ENCODE measurements around the gene LGALS3. TPM values are rescaled to one million over a fixed set of nuclear protein-coding genes. Genes with fewer than 3 reads are reported as not detected.
A peak's percentile ranks its signal among the peaks of the same experiment; 100 is the strongest.

The LGALS3 gene
- total and polyA plus RNA-seq, 3 donors from 2014 or later: 169 to 274 (median 224) TPM

- Histone ChIP-seq H3K9me3 (no peaks in the 10 kb centered on the region), H3K27me3 (no peaks in the 10 kb centered on the region), H3K4me1 (peaks cover 32% of the 10 kb centered on the region), H3K4me3 (no peak overlapping the region), H3K27ac (peak overlapping the region in 1 of 2 donors; percentile 53), H3K36me3 (ENCODE audit: low read depth, missing control alignments) (no peaks in the 10 kb centered on the region)
- 88 to 93% methylated on average over 1 of the region's 1 CpG for WGBS, 2 donors
- intact Hi-C loops (cut with DNase I; ENCODE audit: low total_unique reads): no loop called here
- DNase-seq: no peak
- no peak for TF ChIP-seq POLR2A (IDR thresholded peaks at IDR 0.05)
- TF ChIP-seq CTCF (IDR thresholded peaks at IDR 0.05): no peak
Observed at GRCh38 chr14:55098561-55098898, 30.5 kb upstream of the LGALS3 start.

- WGBS, 2 donors: 53 to 56% methylated on average over 2 of the region's 2 CpGs
- peak overlapping the region in 1 of 2 donors; percentile 53 for H3K27ac ChIP-seq
- H3K4me1 ChIP-seq: peaks cover 38% of the 10 kb centered on the region
- no peaks in the 10 kb centered on the region for H3K9me3 ChIP-seq
- no peaks in the 10 kb centered on the region for H3K27me3 ChIP-seq
- DNase-seq: no peak
- no peak overlapping the region for H3K4me3 ChIP-seq
- intact Hi-C loops (cut with DNase I; ENCODE audit: low total_unique reads): no loop called here
- TF ChIP-seq POLR2A (IDR thresholded peaks at IDR 0.05): no peak
- TF ChIP-seq CTCF (IDR thresholded peaks at IDR 0.05): no peak
- H3K36me3 ChIP-seq (ENCODE audit: low read depth, missing control alignments): no peaks in the 10 kb centered on the region
Observed at GRCh38 chr14:55099756-55100155, 29.3 kb upstream of the LGALS3 start.

GRCh38 chr14:55101698-55102097 is 27.4 kb upstream of the LGALS3 start:
- no peaks in the 10 kb centered on the region for H3K9me3 ChIP-seq
- peak overlapping the region; percentile 87 to 97 for H3K27ac ChIP-seq
- no peaks in the 10 kb centered on the region for H3K36me3 ChIP-seq (ENCODE audit: low read depth, missing control alignments)
- DNase-seq: no peak
- WGBS, 2 donors: 88 to 93% methylated on average over 5 of the region's 5 CpGs
- intact Hi-C loops (cut with DNase I; ENCODE audit: low total_unique reads): no loop called here
- no peak overlapping the region for H3K4me3 ChIP-seq
- no peak for TF ChIP-seq POLR2A (IDR thresholded peaks at IDR 0.05)
- TF ChIP-seq CTCF (IDR thresholded peaks at IDR 0.05): no peak
- no peaks in the 10 kb centered on the region for H3K27me3 ChIP-seq
- H3K4me1 ChIP-seq: peaks cover 42% of the 10 kb centered on the region

- Histone ChIP-seq H3K4me1 (peaks cover 46% of the 10 kb centered on the region), H3K9me3 (no peaks in the 10 kb centered on the region), H3K36me3 (ENCODE audit: low read depth, missing control alignments) (no peaks in the 10 kb centered on the region), H3K4me3 (no peak overlapping the region), H3K27me3 (no peaks in the 10 kb centered on the region), H3K27ac (peak overlapping the region; percentile 87 to 97)
- intact Hi-C loops (cut with DNase I; ENCODE audit: low total_unique reads): no loop called here
- 31 to 43% methylated on average over 7 of the region's 7 CpGs for WGBS, 2 donors
- peak; percentile 71 for DNase-seq
- TF ChIP-seq POLR2A (IDR thresholded peaks at IDR 0.05) (no peak), CTCF (IDR thresholded peaks at IDR 0.05) (peak in 1 of 3 experiments; percentile 17)
Observed at GRCh38 chr14:55102141-55102621, 26.9 kb upstream of the LGALS3 start.

GRCh38 chr14:55103005-55103640 is 25.9 kb upstream of the LGALS3 start:
- peak; percentile 78 for DNase-seq
- intact Hi-C loops (cut with DNase I; ENCODE audit: low total_unique reads): no loop called here
- TF ChIP-seq CTCF (IDR thresholded peaks at IDR 0.05): no peak
- no peak for TF ChIP-seq POLR2A (IDR thresholded peaks at IDR 0.05)
- Histone ChIP-seq H3K27ac (peak overlapping the region; percentile 87 to 97), H3K4me3 (no peak overlapping the region), H3K27me3 (no peaks in the 10 kb centered on the region), H3K36me3 (ENCODE audit: low read depth, missing control alignments) (no peaks in the 10 kb centered on the region), H3K9me3 (no peaks in the 10 kb centered on the region), H3K4me1 (peaks cover 55% of the 10 kb centered on the region)
- 29 to 30% methylated on average over 7 to 13 of the region's 13 CpGs for WGBS, 2 donors
